IMR-90 (cell line): ENCODE measurements around the gene MED12L. TPM values are rescaled to one million over a fixed set of nuclear protein-coding genes. Genes with fewer than 3 reads are reported as not detected.

Experiments
- ATAC-seq: fragments of 200-7000 bp; cut with Tn5 transposase; 2 replicates; pipeline ENCODE4 v1.9.1; 2020; ENCODE audit warnings: low read depth, mild to moderate bottlenecking, moderate library complexity
- BruUV-seq: library from RNA; stranded (reverse); fragments of 400-500 nt; replicated peaks from 2 replicates; lab custom pipeline; 2021; lab: Mats Ljungman, UMichigan
- CTCF ChIA-PET: fragments of 300-600 bp; formaldehyde crosslinking; extraction: SDS; loops from one replicate; lab custom pipeline; 2021; ENCODE audit warnings: antibody characterized with exemption; lab: Yijun Ruan, JAX
- POLR2A ChIA-PET: fragments of 300-600 bp; sonication (Branson Sonifier 250); formaldehyde crosslinking; loops from one replicate; lab custom pipeline; 2022; ENCODE audit warnings: antibody characterized with exemption; ENCODE audit not compliant: unreplicated experiment; lab: Charles Lee
- DNase-seq: peaks from one replicate; pipeline ENCODE4 v3.0.0; 2013
- H2AFZ ChIP-seq: replicated peaks from 2 replicates; pipeline ENCODE3; 2013; ENCODE audit warnings: low read length, mild to moderate bottlenecking; ENCODE audit not compliant: poor library complexity
- H2AK5ac ChIP-seq: 2 replicates; pipeline ENCODE4 v1.6.1; 2013; ENCODE audit warnings: low read depth, low read length, inconsistent platforms
- H2AK9ac ChIP-seq: replicated peaks from 2 replicates; pipeline ENCODE3; 2013; ENCODE audit warnings: mild to moderate bottlenecking, low read depth, low read length, moderate library complexity; ENCODE audit not compliant: poor library complexity
- H2BK120ac ChIP-seq: 2 replicates; pipeline ENCODE4 v1.6.1; 2013; ENCODE audit warnings: low read depth, low read length, inconsistent platforms
- H2BK15ac ChIP-seq: 3 replicates; pipeline ENCODE4 v1.6.1; 2013; ENCODE audit warnings: low read depth, low read length, inconsistent platforms
- H2BK20ac ChIP-seq: 2 replicates; pipeline ENCODE4 v1.6.1; 2013; ENCODE audit warnings: low read depth, mild to moderate bottlenecking, inconsistent platforms, low read length, moderate library complexity
- H2BK5ac ChIP-seq: 2 replicates; pipeline ENCODE4 v1.6.1; 2013; ENCODE audit warnings: mild to moderate bottlenecking, low read depth, low read length, inconsistent platforms; ENCODE audit not compliant: poor library complexity, severe bottlenecking
- H3K14ac ChIP-seq: replicated peaks from 2 replicates; pipeline ENCODE4 v1.6.1; 2013; ENCODE audit warnings: low read depth, low read length, inconsistent platforms
- H3K18ac ChIP-seq: 2 replicates; pipeline ENCODE4 v1.6.1; 2013; ENCODE audit warnings: low read depth, low read length, control low read depth
- H3K23ac ChIP-seq: 2 replicates; pipeline ENCODE4 v1.6.1; 2013; ENCODE audit warnings: low read depth, low read length, inconsistent platforms
- H3K27ac ChIP-seq: 2 replicates; pipeline ENCODE4 v1.5.1; 2013; ENCODE audit warnings: mild to moderate bottlenecking, control low read depth, low read length; ENCODE audit not compliant: insufficient read depth
- H3K27me3 ChIP-seq: 2 replicates; pipeline ENCODE4 v1.6.1; 2013; ENCODE audit warnings: low read length; ENCODE audit not compliant: control insufficient read depth, insufficient read depth
- H3K36me3 ChIP-seq: 2 replicates; pipeline ENCODE4 v1.6.1; 2013; ENCODE audit warnings: low read length, mixed read lengths; ENCODE audit not compliant: control insufficient read depth, insufficient read depth
- H3K4ac ChIP-seq: 2 replicates; pipeline ENCODE4 v1.6.1; 2013; ENCODE audit warnings: low read depth, low read length, inconsistent platforms
- H3K4me1 ChIP-seq: 2 replicates; pipeline ENCODE4 v1.6.1; 2013; ENCODE audit warnings: low read length, mixed read lengths; ENCODE audit not compliant: control insufficient read depth, insufficient read depth
- H3K4me2 ChIP-seq: 2 replicates; pipeline ENCODE4 v1.6.1; 2013; ENCODE audit warnings: low read depth, mild to moderate bottlenecking, control low read depth, low read length, moderate library complexity
- H3K4me3 ChIP-seq: 2 replicates; pipeline ENCODE4 v1.5.1; 2013; ENCODE audit warnings: low read depth, mild to moderate bottlenecking, control low read depth, low read length, moderate library complexity; ENCODE audit not compliant: insufficient read depth
- H3K56ac ChIP-seq: 2 replicates; pipeline ENCODE4 v1.6.1; 2013; ENCODE audit warnings: low read length, inconsistent platforms; ENCODE audit not compliant: insufficient read depth; ENCODE audit errors: extremely low read depth
- H3K79me1 ChIP-seq, 2 experiments: 2 replicates each; pipeline ENCODE4 v1.6.1; 2013; ENCODE audit warnings: low read length in 2 of 2, inconsistent platforms in 1 of 2, low read depth in 1 of 2
- H3K9ac ChIP-seq: 2 replicates; pipeline ENCODE4 v1.6.1; 2013; ENCODE audit warnings: low read depth, low read length, control low read depth
- H3K9me1 ChIP-seq: 2 replicates; pipeline ENCODE4 v1.6.1; 2013; ENCODE audit warnings: low read length, inconsistent platforms; ENCODE audit not compliant: insufficient read depth
- H3K9me3 ChIP-seq: 2 replicates; pipeline ENCODE4 v1.6.1; 2013; ENCODE audit warnings: low read length; ENCODE audit not compliant: control insufficient read depth, insufficient read depth
- H4K20me1 ChIP-seq: 2 replicates; pipeline ENCODE4 v1.6.1; 2013; ENCODE audit warnings: low read length, inconsistent platforms; ENCODE audit not compliant: insufficient read depth
- H4K5ac ChIP-seq: 2 replicates; pipeline ENCODE4 v1.6.1; 2013; ENCODE audit warnings: mild to moderate bottlenecking, low read depth, low read length, control low read depth
- H4K8ac ChIP-seq, 2 experiments: 2 replicates each; pipeline ENCODE4 v1.6.1; 2013; ENCODE audit warnings: low read depth in 2 of 2, low read length in 2 of 2, control low read depth in 1 of 2, inconsistent platforms in 1 of 2
- H4K91ac ChIP-seq: 2 replicates; pipeline ENCODE4 v1.6.1; 2013; ENCODE audit warnings: low read depth, low read length, inconsistent platforms; ENCODE audit not compliant: insufficient read depth
- MAFK ChIP-seq: IDR thresholded peaks from 2 replicates; pipeline ENCODE4 v1.6.1; 2012; ENCODE audit warnings: low read depth, low read length, improper control_type of control experiment
- WGBS, 2 experiments: methylation state at CpG; one replicate each; pipeline versions ENCODE4 v1.1.5 to v1.1.7; 2013; ENCODE audit warnings: missing lambda C conversion rate in 2 of 2; ENCODE audit not compliant: insufficient read length in 1 of 2; ENCODE audit errors: extremely low coverage in 2 of 2; 5-methylcytosine and 5-hydroxymethylcytosine counted together
- dilution Hi-C: fragments of 300-500 bp; cut with HindIII; formaldehyde crosslinking; loops from one replicate; pipeline ENCODE4 v1.14.3; 2018; ENCODE audit warnings: low sequenced_read_pairs; ENCODE audit not compliant: unreplicated experiment
- in situ Hi-C: fragments of 300-500 bp; cut with MboI; formaldehyde crosslinking; loops from 3 replicates; pipeline ENCODE4 v1.14.3; 2019; ENCODE audit warnings: low sequenced_read_pairs, inconsistent platforms, mixed read lengths
- intact Hi-C: fragments of 100-400 bp; cut with micrococcal nuclease; formaldehyde crosslinking; loops from 2 replicates; pipeline ENCODE4 v1.10.0; 2022
- polyA plus RNA-seq, 3 experiments: library from polyadenylated mRNA; depleted of rRNA; stranded (reverse); fragments of >200 nt; gene quantifications; 2 replicates each; pipeline ENCODE4 v1.2.3, GENCODE V29; 2012; ENCODE audit warnings: low replicate concordance in 1 of 3
- total RNA-seq: library from RNA; depleted of rRNA; stranded (reverse); fragments of >200 nt; gene quantifications from 2 replicates; pipeline ENCODE4 v1.2.3, GENCODE V29; 2012
- TF ChIP-seq, protein P1 (sequence below): conservative IDR thresholded peaks from 2 replicates; pipeline ENCODE4 v1.5.1; 2012; ENCODE audit warnings: mild to moderate bottlenecking, low read depth, low read length, improper control_type of control experiment
- TF ChIP-seq, protein P2 (sequence below): fragments of 150-350 bp; IDR thresholded peaks from 2 replicates; pipeline ENCODE4 v1.6.1; 2016; ENCODE audit warnings: low read depth, mild to moderate bottlenecking, low read length, moderate library complexity, borderline replicate concordance

The MED12L gene
- total and polyA plus RNA-seq, 2 of the 4 experiments (the other 2 are of a cell fraction) = 0.05 to 0.18 TPM

DNA sequence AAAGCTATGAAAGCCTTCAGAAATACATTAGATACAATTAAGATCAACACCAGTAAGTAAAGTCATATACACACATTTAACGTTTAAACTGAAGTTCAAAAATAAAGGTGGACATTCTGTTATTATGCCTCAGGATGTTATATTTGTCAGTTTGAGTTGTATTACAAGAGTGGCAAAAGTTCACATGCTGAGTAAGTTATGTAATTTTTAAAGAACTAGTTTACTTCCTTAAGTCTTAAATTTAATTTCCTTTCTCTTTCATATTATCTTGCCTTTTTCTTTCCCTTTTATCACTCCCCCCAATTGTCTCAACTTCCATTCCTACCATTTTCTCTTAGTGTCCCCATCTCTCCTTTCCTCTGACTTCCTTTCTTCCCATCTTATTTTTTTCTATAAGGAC lies 236.1 kb downstream of the MED12L start:
- no peak overlapping the region for H3K56ac ChIP-seq
- H3K9me3 ChIP-seq = no peaks in the 10 kb centered on the region
- no peak overlapping the region for H3K9ac ChIP-seq
- BruUV-seq = no TSS peak
- H4K5ac ChIP-seq = no peak overlapping the region
- WGBS, 2 experiments = no CpG with 5 or more reads among the region's 1 CpG
- no peak overlapping the region for H2BK15ac ChIP-seq
- no peak overlapping the region for H2AK9ac ChIP-seq
- H2BK20ac ChIP-seq = no peak overlapping the region
- H3K18ac ChIP-seq = no peak overlapping the region
- H2BK5ac ChIP-seq = no peak overlapping the region
- ATAC-seq (no peak), DNase-seq (no peak)
- no peak overlapping the region for H3K4ac ChIP-seq
- no peaks in the 10 kb centered on the region for H4K20me1 ChIP-seq
- no peak overlapping the region for H3K14ac ChIP-seq
- no peak overlapping the region for H2AFZ ChIP-seq
- no peaks in the 10 kb centered on the region for H3K27me3 ChIP-seq
- dilution Hi-C loops = no loop called here
- no peak overlapping the region for H3K4me3 ChIP-seq
- H4K8ac ChIP-seq = no peak overlapping the region
- in situ Hi-C loops = no loop called here
- CTCF ChIA-PET = no interaction called here
- no peaks in the 10 kb centered on the region for H3K79me1 ChIP-seq
- H2AK5ac ChIP-seq = no peak overlapping the region
- no peaks in the 10 kb centered on the region for H3K36me3 ChIP-seq
- H4K91ac ChIP-seq = no peak overlapping the region
- peaks cover 5% of the 10 kb centered on the region; the same call in 1 of the 2 replicates for H3K9me1 ChIP-seq
- H3K23ac ChIP-seq = no peak overlapping the region
- TF ChIP-seq, protein P1, sequence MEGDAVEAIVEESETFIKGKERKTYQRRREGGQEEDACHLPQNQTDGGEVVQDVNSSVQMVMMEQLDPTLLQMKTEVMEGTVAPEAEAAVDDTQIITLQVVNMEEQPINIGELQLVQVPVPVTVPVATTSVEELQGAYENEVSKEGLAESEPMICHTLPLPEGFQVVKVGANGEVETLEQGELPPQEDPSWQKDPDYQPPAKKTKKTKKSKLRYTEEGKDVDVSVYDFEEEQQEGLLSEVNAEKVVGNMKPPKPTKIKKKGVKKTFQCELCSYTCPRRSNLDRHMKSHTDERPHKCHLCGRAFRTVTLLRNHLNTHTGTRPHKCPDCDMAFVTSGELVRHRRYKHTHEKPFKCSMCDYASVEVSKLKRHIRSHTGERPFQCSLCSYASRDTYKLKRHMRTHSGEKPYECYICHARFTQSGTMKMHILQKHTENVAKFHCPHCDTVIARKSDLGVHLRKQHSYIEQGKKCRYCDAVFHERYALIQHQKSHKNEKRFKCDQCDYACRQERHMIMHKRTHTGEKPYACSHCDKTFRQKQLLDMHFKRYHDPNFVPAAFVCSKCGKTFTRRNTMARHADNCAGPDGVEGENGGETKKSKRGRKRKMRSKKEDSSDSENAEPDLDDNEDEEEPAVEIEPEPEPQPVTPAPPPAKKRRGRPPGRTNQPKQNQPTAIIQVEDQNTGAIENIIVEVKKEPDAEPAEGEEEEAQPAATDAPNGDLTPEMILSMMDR = no peak
- TF ChIP-seq, protein P2, sequence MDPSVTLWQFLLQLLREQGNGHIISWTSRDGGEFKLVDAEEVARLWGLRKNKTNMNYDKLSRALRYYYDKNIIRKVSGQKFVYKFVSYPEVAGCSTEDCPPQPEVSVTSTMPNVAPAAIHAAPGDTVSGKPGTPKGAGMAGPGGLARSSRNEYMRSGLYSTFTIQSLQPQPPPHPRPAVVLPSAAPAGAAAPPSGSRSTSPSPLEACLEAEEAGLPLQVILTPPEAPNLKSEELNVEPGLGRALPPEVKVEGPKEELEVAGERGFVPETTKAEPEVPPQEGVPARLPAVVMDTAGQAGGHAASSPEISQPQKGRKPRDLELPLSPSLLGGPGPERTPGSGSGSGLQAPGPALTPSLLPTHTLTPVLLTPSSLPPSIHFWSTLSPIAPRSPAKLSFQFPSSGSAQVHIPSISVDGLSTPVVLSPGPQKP = no peak
- no peak for TF ChIP-seq MAFK
- POLR2A ChIA-PET = no interaction called here
- H3K4me2 ChIP-seq = no peak overlapping the region
- peaks cover 14% of the 10 kb centered on the region for H3K4me1 ChIP-seq
- H2BK120ac ChIP-seq = no peak overlapping the region
- intact Hi-C loops = no loop called here
- H3K27ac ChIP-seq = no peak overlapping the region
